ENCODE data around the gene FAM161A.

DNA sequence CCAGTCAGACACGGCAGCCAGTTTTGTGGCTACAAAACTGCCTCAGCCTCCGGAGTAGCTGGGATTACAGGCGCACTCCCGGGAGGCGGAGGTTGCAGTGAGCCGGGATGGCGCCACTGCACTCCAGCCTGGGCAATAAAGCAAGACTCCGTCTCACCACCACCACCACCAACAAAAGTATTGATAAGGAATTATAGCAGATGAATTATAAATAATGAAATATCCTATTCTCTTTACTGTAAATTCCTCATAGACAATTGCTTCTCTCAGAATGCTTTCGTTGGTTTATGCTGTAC, 1.4 kb upstream of the FAM161A start:
- TF ChIP-seq, protein P1, sequence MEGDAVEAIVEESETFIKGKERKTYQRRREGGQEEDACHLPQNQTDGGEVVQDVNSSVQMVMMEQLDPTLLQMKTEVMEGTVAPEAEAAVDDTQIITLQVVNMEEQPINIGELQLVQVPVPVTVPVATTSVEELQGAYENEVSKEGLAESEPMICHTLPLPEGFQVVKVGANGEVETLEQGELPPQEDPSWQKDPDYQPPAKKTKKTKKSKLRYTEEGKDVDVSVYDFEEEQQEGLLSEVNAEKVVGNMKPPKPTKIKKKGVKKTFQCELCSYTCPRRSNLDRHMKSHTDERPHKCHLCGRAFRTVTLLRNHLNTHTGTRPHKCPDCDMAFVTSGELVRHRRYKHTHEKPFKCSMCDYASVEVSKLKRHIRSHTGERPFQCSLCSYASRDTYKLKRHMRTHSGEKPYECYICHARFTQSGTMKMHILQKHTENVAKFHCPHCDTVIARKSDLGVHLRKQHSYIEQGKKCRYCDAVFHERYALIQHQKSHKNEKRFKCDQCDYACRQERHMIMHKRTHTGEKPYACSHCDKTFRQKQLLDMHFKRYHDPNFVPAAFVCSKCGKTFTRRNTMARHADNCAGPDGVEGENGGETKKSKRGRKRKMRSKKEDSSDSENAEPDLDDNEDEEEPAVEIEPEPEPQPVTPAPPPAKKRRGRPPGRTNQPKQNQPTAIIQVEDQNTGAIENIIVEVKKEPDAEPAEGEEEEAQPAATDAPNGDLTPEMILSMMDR (IDR thresholded peaks at IDR 0.05) = no peak
- no peak for TF ChIP-seq POLR2A (IDR thresholded peaks at IDR 0.05)
